ENCODE data around the gene NFIC. TPM values are rescaled to one million over a fixed set of nuclear protein-coding genes. Genes with fewer than 3 reads are reported as not detected.

The NFIC gene
- total RNA-seq: 55.2 and 83.0 TPM in 2 replicates

DNA sequence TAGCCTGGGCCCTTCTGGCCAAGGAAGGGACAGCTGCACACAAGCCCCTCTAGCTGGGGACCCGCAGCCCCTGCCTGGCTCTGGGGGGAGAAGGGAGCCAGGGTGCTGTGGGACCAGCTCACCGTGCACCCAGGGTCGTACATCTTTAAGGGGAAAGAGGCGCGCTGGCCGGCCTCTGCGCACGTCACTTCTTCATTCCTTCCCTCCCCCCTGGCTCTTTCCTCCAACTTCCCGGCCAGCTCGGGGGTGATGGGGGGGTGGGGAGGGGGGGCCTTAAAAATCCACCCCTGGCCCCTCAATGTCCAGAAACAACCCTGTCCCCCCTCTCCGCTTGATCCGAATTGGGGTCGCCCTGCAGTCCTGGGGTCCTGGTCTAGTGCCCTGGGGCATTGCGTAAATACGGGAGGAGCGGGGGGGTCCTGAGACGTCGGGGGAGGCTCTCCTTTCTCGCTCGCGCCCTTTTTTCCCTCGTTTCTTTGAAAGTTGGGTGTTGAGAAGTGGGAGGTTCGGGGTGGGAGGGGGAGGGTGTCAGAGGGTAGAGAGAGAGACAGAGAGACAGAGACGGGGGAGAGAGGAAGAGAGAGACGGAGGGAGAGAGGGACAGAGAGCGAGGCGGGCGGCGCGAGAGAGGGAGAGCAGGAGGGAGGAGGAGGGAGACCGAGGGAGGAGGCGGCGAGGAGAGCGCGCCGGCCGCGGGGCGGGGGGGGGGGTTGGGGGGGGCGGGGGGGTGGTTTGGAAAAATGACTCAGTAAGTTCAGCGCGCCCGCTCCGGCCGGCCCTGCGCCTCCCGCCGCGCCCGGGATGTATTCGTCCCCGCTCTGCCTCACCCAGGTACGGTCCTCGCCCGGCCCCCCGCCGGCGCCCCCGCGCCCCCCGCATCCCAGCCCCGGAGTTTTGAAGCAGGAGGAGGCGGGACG, at the start of gene NFIC:
Gene NFIC (plus strand): TSS at position 748 of the 917 bp plus-strand sequence. CDS start 54 bp downstream, at position 802.

DNA sequence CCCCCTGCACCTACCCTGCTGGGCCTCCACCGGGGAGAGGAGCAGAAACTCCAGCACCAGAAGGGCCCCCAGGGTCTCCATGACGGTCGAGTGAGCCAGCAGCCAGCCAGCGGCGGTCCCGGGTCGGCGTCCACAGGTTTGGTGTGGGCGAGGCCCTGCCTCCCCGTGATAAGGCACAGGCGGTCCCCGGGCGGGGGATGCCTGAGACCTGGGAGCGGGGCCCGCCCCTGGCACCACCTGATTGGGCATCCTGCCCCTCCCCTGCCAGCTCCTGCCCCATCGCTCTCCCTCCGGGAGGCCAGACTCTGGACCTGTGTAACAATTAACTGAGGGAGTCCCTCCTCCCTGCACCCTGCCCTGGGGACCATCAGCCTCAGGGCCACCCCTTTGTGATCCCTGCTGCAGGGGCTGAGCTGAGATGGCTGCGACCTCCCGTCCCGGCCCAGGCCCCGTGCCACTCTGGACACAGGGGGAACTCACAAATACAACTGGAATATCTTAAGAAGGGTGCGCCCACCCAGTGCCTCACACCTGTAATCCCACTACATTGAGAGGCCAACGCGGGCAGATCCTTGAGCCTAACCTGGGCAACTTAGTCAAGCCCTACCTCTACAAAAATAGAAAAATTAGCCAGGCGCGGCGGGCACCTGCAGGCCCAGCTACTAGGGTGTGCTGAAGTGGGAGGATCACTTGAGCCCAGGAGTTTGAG, 114.2 kb downstream of the NFIC start, which contains the start of gene SMIM24:
Gene SMIM24 (minus strand): TSS at position 143 of the 709 bp plus-strand sequence. CDS start 62 bp downstream, at position 81.

DNA sequence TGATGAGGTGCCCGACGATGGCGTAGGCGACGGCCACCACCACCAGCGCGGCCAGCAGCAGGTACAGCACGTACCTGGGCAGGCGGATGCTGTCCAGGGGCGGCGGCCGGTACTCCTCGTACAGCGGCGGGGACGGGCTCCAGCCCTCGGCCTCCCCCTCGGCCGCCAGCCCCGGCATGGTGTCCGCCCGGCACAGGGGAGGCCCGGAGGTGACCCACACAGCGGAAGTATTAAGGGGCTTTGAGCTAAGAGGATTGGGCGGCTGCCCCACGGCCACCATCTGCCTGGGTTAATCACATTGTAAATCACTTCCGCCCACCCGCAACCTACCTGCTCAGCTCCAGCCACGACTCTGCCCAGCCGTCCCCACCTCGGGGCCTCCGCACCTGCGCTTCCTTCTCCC, 116.8 kb downstream of the NFIC start, which contains the start of gene SMIM44:
Gene SMIM44 (minus strand): TSS at position 216 of the 403 bp plus-strand sequence. CDS start 38 bp downstream, at position 178.

DNA sequence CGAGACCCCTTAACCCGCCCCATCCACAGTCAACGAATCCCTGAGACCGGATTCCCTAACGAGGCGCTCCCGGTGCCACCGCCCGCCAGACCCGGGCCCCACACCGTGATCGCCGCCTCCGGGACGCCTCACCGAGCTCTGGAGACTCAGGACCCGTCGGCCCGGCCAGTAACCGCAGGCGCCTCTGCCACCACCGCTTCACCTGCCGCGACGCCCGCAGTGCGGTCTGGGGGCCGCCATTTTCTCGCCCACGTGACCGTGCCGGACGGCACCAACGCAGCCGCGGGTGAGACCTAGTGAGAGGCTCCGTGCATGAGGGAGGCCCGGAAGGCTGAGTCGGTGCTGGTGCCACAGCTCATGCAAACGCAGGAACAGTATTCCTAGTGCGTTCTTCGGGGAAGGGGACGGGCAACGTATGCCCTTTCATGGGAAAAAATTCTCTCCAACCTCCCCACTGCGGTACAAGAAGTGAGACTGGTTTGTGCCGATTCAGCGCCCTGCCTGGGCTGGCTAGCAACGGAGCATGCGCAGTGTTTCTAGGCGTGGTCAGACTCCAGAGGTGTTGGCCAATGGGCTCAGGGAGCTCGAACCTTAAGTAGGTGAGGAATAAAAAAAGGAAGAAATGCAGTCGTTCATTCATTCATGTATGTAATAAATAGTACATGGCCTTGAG, 134.2 kb downstream of the NFIC start, which contains the start of gene DOHH:
Gene DOHH (minus strand): TSS at position 246 of the 673 bp plus-strand sequence. CDS start 3,860 bp downstream, outside the sequence.

DNA sequence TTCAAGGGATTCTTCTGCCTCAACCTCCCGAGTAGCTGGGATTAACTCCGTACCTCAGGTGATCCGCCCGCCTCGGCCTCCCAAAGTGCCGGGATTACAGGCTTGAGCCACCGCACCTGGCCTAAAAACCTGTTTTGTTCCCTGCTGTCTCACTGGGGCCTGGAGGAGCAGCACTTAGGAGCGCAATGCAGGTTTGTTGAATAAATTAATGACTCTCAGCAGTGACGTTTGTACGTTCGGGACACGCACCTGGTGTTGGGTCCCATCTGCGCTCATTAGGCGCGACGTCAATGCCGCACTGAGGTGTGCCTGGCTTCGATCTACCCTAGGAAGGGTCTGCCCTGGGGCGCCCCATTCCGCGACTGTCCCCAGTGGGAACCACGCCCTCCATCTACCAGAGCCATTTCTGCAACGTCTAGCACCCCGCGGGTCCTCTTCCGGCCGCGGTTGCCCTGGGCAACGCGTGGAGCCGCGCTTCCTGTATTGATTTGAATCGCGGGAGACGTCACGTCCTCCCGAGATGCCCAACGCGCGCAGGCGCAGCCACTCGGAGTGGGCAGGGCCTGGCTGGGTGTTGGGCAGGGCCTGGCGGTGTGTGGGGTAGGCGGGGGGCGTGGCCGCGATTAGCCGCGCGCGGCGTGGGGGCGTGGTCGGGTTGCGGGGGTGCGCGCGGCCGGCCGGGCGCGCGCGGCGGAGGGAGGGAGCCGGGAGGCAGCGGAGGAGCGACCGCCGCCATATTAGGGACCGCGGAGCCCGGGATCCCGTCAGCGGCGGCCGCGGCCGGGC, 139.4 kb downstream of the NFIC start, which contains the start of gene FZR1:
Gene FZR1 (plus strand): TSS at position 714 of the 786 bp plus-strand sequence. CDS start 16,679 bp downstream, outside the sequence.

Small RNAs within 50 kb of the gene (small RNA-seq; reads per million reads assigned to genes)
- gene AC005514.1: not detected

Other genes starting within 250 kb of the NFIC start
- gene GNA15, start 230.6 kb upstream of the NFIC start, total RNA-seq: 0.07 and 0.13 TPM in 2 replicates
- gene S1PR4, start 187.8 kb upstream of the NFIC start, total RNA-seq: 0.27 and 1.4 TPM in 2 replicates
- 44.0 and 68.3 TPM in 2 replicates for gene NCLN, start 180.7 kb upstream of the NFIC start, total RNA-seq
- 0.14 TPM in 1 of 2 replicates, not detected in the other for gene CELF5, start 141.9 kb upstream of the NFIC start, total RNA-seq
- gene SMIM24, start 113.9 kb downstream of the NFIC start, total RNA-seq: not detected in 2 replicates
- gene SMIM44, start 116.9 kb downstream of the NFIC start, total RNA-seq: not detected in 2 replicates
- gene DOHH, start 134.1 kb downstream of the NFIC start, total RNA-seq: 9.6 and 10.1 TPM in 2 replicates
- 31.0 and 39.8 TPM in 2 replicates for gene FZR1, start 139.7 kb downstream of the NFIC start, total RNA-seq
- gene TEKTIP1, start 172.6 kb downstream of the NFIC start, total RNA-seq: not detected in 2 replicates
- gene MFSD12, start 191.0 kb downstream of the NFIC start, total RNA-seq: 60.5 and 71.3 TPM in 2 replicates
- gene HMG20B, start 206.4 kb downstream of the NFIC start, total RNA-seq: 77.7 and 82.0 TPM in 2 replicates
- 0.79 and 0.93 TPM in 2 replicates for gene GIPC3, start 218.9 kb downstream of the NFIC start, total RNA-seq
- 1.3 and 1.9 TPM in 2 replicates for gene TBXA2R, start 240.3 kb downstream of the NFIC start, total RNA-seq